ENCODE measurements around the gene AIP. TPM values are rescaled to one million over a fixed set of nuclear protein-coding genes. Genes with fewer than 3 reads are reported as not detected.

The AIP gene
- total and polyA plus RNA-seq, 9 of the 15 experiments (the other 6 are each of a cell fraction or from before 2014, with no cell fraction given), result 5.2 to 92.5 (median 52.7) TPM

- no peak for TF ChIP-seq TFE3 (CRISPR knock-in tag; IDR thresholded peaks at IDR 0.05)
- no peak for TF ChIP-seq PRPF4 (IDR thresholded peaks at IDR 0.05; ENCODE audit: insufficient read depth, low read depth, low read length, poor library complexity, severe bottlenecking)
- TF ChIP-seq ZNF224 (CRISPR knock-in tag; IDR thresholded peaks at IDR 0.05), result no peak
- TF ChIP-seq NR2C2 (CRISPR knock-in tag; IDR thresholded peaks at IDR 0.05), result no peak
- TF ChIP-seq NR2C2 (tag; IDR thresholded peaks at IDR 0.05), result no peak
- no peak for TF ChIP-seq ZNF3 (CRISPR knock-in tag; IDR thresholded peaks at IDR 0.05)
- TF ChIP-seq ZNF551 (CRISPR knock-in tag; IDR thresholded peaks at IDR 0.05), result no peak
- no peak for TF ChIP-seq ZNF133 (CRISPR knock-in tag; IDR thresholded peaks at IDR 0.05)
- TF ChIP-seq ZFP1 (CRISPR knock-in tag; IDR thresholded peaks at IDR 0.05), result no peak
- no peak for TF ChIP-seq NR1H2 (CRISPR knock-in tag; IDR thresholded peaks at IDR 0.05)
- no peak for TF ChIP-seq PTTG1 (tag; IDR thresholded peaks at IDR 0.05; ENCODE audit: low read depth)
- TF ChIP-seq DACH1 (IDR thresholded peaks at IDR 0.05; ENCODE audit: partially characterized antibody), result no peak
- TF ChIP-seq GTF2F1 (IDR thresholded peaks at IDR 0.05; ENCODE audit: low read depth, low read length), result 0 out of 2 replicates have a peak, but pooled peaks have one; percentile 34
- no peak for TF ChIP-seq KLF6 (CRISPR knock-in tag; IDR thresholded peaks at IDR 0.05; ENCODE audit: borderline replicate concordance)
- TF ChIP-seq ARHGAP35 (IDR thresholded peaks at IDR 0.05; ENCODE audit: partially characterized antibody), result no peak
- TF ChIP-seq SFPQ (IDR thresholded peaks at IDR 0.05; ENCODE audit: low read depth, low read length), result no peak
- no peak for TF ChIP-seq BCL6 (CRISPR knock-in tag; IDR thresholded peaks at IDR 0.05)
- no peak for TF ChIP-seq ZNF280A (IDR thresholded peaks at IDR 0.05; ENCODE audit: low read depth, partially characterized antibody)
- TF ChIP-seq CBX3 (IDR thresholded peaks at IDR 0.05; ENCODE audit: borderline replicate concordance in 1 of 2, low read length in 2 of 2), result no peak; a peak in 1 of 3 replicates
- no peak for TF ChIP-seq ZNF121 (CRISPR knock-in tag; conservative IDR thresholded peaks at IDR 0.05)
- no peak for TF ChIP-seq TCF7 (IDR thresholded peaks at IDR 0.05; ENCODE audit: borderline replicate concordance)
- peak; percentile 31; the same call in 1 of the 2 replicates for TF ChIP-seq NFIC (IDR thresholded peaks at IDR 0.05)
- no peak for TF ChIP-seq POLR2H (tag; IDR thresholded peaks at IDR 0.05; ENCODE audit: low read depth)
These were observed 23.0 kb downstream of the AIP start (continued) for GRCh38 chr11:67505605-67506396.

All from K562 (cell line).